ENCODE measurements around the gene SEMA3A.

SEMA3A gene

GRCh38 chr7:83931968-83932367 lies 262.6 kb downstream of the SEMA3A start:
- DNase-seq (ENCODE audit: low read depth, low spot score): no peak

GRCh38 chr7:83930262-83930661 lies 264.3 kb downstream of the SEMA3A start:
- DNase-seq (ENCODE audit: low read depth, low spot score): no peak

- DNase-seq (ENCODE audit: low read depth, low spot score): no peak
Observed at GRCh38 chr7:83925860-83926259, 268.7 kb downstream of the SEMA3A start.

GRCh38 chr7:83921941-83922607 lies 272.5 kb downstream of the SEMA3A start:
- peak; percentile 5 for DNase-seq (ENCODE audit: low read depth, low spot score)

GRCh38 chr7:83921271-83921940 lies 273.2 kb downstream of the SEMA3A start:
- no peak for DNase-seq (ENCODE audit: low read depth, low spot score)

- no peak for DNase-seq (ENCODE audit: low read depth, low spot score)
Observed at GRCh38 chr7:83918142-83918541, 276.4 kb downstream of the SEMA3A start.

GRCh38 chr7:83913174-83913573 lies 281.4 kb downstream of the SEMA3A start:
- DNase-seq (ENCODE audit: low read depth, low spot score): no peak

GRCh38 chr7:83908526-83908925 lies 286.1 kb downstream of the SEMA3A start:
- no peak for DNase-seq (ENCODE audit: low read depth, low spot score)
